Measurements from ENCODE around the gene PNRC2.

PNRC2 gene

DNA sequence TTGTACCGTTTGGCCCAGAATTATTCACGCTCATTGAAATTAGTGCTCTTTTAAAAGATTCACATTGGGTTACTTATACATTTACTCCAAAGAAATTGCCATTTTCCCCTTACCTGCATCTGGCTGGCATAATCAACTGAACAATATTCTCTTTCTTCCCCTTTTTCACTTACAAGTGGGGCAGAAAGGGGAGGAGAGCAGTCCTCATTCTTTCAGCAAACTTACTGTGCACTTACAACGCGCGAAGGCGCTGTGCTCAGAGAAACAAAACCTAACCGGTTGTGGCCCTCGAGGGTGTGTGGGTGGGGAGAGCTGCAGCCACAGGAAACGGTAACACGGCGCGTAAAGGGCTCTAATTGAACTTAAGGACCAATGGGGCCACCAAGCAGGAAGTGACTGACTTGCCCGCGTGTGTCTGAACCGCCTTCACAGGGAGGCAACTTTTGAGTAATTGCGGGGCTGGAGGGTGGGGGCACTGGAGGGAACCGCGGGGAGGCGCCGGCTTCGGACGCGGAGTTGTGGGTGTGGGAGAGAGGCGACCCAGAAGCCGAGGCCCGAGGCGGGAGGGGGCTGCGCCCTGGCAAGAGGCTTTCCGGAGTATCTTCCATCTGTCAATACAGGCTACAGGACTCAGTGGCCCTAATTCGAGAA is 693 bp upstream of the PNRC2 start:
- Histone ChIP-seq H3K9me2 (replicated peaks; ENCODE audit: insufficient read depth, low read length) (no peaks in the 10 kb centered on the region), H4K20me1 (ENCODE audit: insufficient read depth, low read length) (peaks cover 7% of the 10 kb centered on the region), H2AFZ (ENCODE audit: low read length) (peak overlapping the region; percentile 56), H3K4me1 (ENCODE audit: low read length) (peaks cover 32% of the 10 kb centered on the region), H3K4me3 (ENCODE audit: low read length) (peak overlapping the region; percentile 93), H3K27ac (ENCODE audit: low read length) (peak overlapping the region; percentile 99), H3K9ac (ENCODE audit: low read length) (peak overlapping the region; percentile 97), H3K79me2 (ENCODE audit: low read length) (peaks cover 36% of the 10 kb centered on the region), H3F3A (ENCODE audit: insufficient read depth, low read length) (peaks cover 33% of the 10 kb centered on the region), H3K9me3 (replicated peaks; ENCODE audit: insufficient read depth, low read length) (no peaks in the 10 kb centered on the region), H3K27me3 (replicated peaks; ENCODE audit: insufficient read depth, low read length) (no peaks in the 10 kb centered on the region), H3K36me3 (replicated peaks; ENCODE audit: insufficient read depth, low read length) (no peaks in the 10 kb centered on the region; the same call in 1 of the 2 replicates), H3K4me2 (ENCODE audit: low read depth, low read length) (peak overlapping the region; percentile 76)
- TF ChIP-seq EZH2phosphoT487 (IDR thresholded peaks at IDR 0.05; ENCODE audit: low read length) (no peak), CTCF (IDR thresholded peaks at IDR 0.05; ENCODE audit: low read length) (peak; percentile 39)
- peak; percentile 98 for DNase-seq

DNA sequence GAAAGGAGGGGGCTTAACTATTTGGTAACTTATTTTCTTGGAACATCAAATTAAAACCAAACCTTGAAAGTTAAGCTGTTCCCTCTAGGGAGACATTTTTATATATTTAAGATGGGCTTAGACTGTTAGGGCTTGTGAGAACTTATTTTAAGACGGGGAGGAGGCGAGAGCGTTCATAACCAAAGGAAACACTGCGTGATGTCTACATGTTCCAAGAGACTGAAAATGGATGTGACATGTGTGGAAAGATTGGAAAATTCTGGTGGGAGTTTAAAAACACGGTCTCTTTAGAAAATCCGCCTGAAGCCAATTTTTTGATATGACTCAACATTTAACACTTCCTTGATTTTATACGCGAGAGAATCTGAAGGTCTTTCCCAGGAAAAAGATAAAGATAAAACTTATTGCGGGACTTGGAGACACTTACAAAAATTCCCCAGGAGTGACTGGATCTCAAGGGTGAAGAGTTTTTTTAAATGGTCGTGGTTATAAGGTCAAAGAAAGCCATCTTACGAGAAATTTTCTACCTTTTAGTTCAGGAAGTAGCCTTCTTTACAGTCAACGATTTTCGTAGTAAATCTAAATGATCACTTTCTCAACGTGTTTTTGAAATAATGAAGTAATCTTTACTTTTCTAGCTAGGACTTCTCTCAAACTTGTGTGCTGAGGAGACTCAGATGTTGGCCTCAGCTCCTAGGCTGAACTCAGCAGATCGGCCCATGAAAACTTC is 828 bp downstream of the PNRC2 start:
- peak overlapping the region; percentile 93 for H3K4me3 ChIP-seq (ENCODE audit: low read length)
- H2AFZ ChIP-seq (ENCODE audit: low read length): no peak overlapping the region
- H3F3A ChIP-seq (ENCODE audit: insufficient read depth, low read length): peaks cover 42% of the 10 kb centered on the region
- no peaks in the 10 kb centered on the region for H3K9me2 ChIP-seq (replicated peaks; ENCODE audit: insufficient read depth, low read length)
- H3K27ac ChIP-seq (ENCODE audit: low read length): peak overlapping the region; percentile 99; the same call in 1 of the 2 replicates
- no peak for DNase-seq
- no peak for TF ChIP-seq EZH2 (optimal IDR thresholded peaks at IDR 0.05; ENCODE audit: low read depth, low read length)
- TF ChIP-seq CTCF (IDR thresholded peaks at IDR 0.05; ENCODE audit: low read length): no peak
- TF ChIP-seq EZH2phosphoT487 (IDR thresholded peaks at IDR 0.05; ENCODE audit: low read length): no peak
- H4K20me1 ChIP-seq (ENCODE audit: insufficient read depth, low read length): peaks cover 13% of the 10 kb centered on the region
- H3K9me3 ChIP-seq (replicated peaks; ENCODE audit: insufficient read depth, low read length): no peaks in the 10 kb centered on the region
- peak overlapping the region; percentile 97 for H3K9ac ChIP-seq (ENCODE audit: low read length)
- peaks cover 36% of the 10 kb centered on the region for H3K4me1 ChIP-seq (ENCODE audit: low read length)
- H3K79me2 ChIP-seq (ENCODE audit: low read length): peaks cover 43% of the 10 kb centered on the region
- H3K4me2 ChIP-seq (ENCODE audit: low read depth, low read length): peak overlapping the region; percentile 55
- H3K36me3 ChIP-seq (replicated peaks; ENCODE audit: insufficient read depth, low read length): no peaks in the 10 kb centered on the region; the same call in 1 of the 2 replicates
- H3K27me3 ChIP-seq (replicated peaks; ENCODE audit: insufficient read depth, low read length): no peaks in the 10 kb centered on the region

DNA sequence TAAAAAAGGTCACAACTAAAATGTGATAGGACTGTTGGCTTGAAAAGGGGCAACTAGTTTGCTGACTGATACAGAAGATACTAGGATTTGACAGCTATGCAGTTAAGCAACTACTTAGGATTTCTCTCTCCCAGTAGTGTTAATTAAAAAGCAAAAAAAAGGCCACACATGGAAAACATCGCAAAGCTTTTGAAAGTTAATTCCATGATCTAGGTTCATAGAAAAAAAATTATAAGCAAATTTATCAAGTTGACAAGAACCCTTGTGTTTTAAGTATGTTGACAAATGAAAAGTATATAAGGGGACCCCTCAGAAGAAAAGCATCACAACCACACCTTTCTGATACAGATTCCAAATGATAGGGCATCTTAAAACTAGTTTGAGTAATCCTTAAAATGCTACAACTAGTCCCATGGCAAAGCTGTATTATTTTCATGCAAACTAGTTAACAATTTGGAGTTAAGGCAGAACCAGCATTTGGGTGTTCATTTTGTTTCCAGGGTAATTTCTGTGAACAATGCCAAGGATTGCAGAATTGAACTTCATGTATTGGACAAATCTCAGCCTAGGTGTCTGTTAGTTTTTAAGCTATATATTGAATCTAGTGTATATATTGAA is 4.1 kb downstream of the PNRC2 start:
- peak overlapping the region; percentile 15 for H3K4me3 ChIP-seq (ENCODE audit: low read length)
- H3K27me3 ChIP-seq (replicated peaks; ENCODE audit: insufficient read depth, low read length): no peaks in the 10 kb centered on the region
- TF ChIP-seq CTCF (IDR thresholded peaks at IDR 0.05; ENCODE audit: low read length) (no peak), EZH2 (optimal IDR thresholded peaks at IDR 0.05; ENCODE audit: low read depth, low read length) (no peak), EZH2phosphoT487 (IDR thresholded peaks at IDR 0.05; ENCODE audit: low read length) (no peak)
- H3K9ac ChIP-seq (ENCODE audit: low read length): peak overlapping the region; percentile 28; the same call in 1 of the 2 replicates
- peaks cover 18% of the 10 kb centered on the region for H4K20me1 ChIP-seq (ENCODE audit: insufficient read depth, low read length)
- peak overlapping the region; percentile 64; the same call in 1 of the 2 replicates for H3K27ac ChIP-seq (ENCODE audit: low read length)
- H2AFZ ChIP-seq (ENCODE audit: low read length): no peak overlapping the region
- no peak for DNase-seq
- H3K79me2 ChIP-seq (ENCODE audit: low read length): peaks cover 76% of the 10 kb centered on the region
- H3K4me2 ChIP-seq (ENCODE audit: low read depth, low read length): peak overlapping the region; percentile 39
- H3K4me1 ChIP-seq (ENCODE audit: low read length): peaks cover 57% of the 10 kb centered on the region
- peaks cover 61% of the 10 kb centered on the region for H3F3A ChIP-seq (ENCODE audit: insufficient read depth, low read length)
- H3K36me3 ChIP-seq (replicated peaks; ENCODE audit: insufficient read depth, low read length): peaks cover 7% of the 10 kb centered on the region; the same call in 1 of the 2 replicates
- no peaks in the 10 kb centered on the region for H3K9me3 ChIP-seq (replicated peaks; ENCODE audit: insufficient read depth, low read length)
- no peaks in the 10 kb centered on the region for H3K9me2 ChIP-seq (replicated peaks; ENCODE audit: insufficient read depth, low read length)

All from MM.1S (cell line).